Liver (tissue), 3 donors: ENCODE data around the gene AZGP1.

Experiments used
- RAD21 ChIP-seq, 2 donors: IDR thresholded peaks; 2 replicates each; pipeline ENCODE4 v1.6.1; 2016; ENCODE audit warnings: antibody characterized with exemption in 2 of 2, mild to moderate bottlenecking in 2 of 2
- RXRA ChIP-seq, 2 donors: IDR thresholded peaks; 2 replicates each; pipeline ENCODE4 v1.6.1; 2017 to 2018; ENCODE audit warnings: antibody characterized with exemption in 2 of 2, mild to moderate bottlenecking in 1 of 2
- TF ChIP-seq, protein P1 (sequence below): fragments of 150-350 bp; IDR thresholded peaks from 2 replicates; pipeline ENCODE4 v1.5.1; 2017; ENCODE audit warnings: improper control_type of control experiment, low read depth, low read length; ENCODE audit not compliant: missing input control
- TF ChIP-seq, protein P2 (sequence below): IDR thresholded peaks from 2 replicates; pipeline ENCODE4 v1.6.1; 2016; ENCODE audit warnings: antibody characterized with exemption
- TF ChIP-seq, protein P3 (sequence below): IDR thresholded peaks from 2 replicates; pipeline ENCODE4 v1.6.1; 2016; ENCODE audit warnings: antibody characterized with exemption
- donor health status: healthy.
- donor health status: healthy.

DNA sequence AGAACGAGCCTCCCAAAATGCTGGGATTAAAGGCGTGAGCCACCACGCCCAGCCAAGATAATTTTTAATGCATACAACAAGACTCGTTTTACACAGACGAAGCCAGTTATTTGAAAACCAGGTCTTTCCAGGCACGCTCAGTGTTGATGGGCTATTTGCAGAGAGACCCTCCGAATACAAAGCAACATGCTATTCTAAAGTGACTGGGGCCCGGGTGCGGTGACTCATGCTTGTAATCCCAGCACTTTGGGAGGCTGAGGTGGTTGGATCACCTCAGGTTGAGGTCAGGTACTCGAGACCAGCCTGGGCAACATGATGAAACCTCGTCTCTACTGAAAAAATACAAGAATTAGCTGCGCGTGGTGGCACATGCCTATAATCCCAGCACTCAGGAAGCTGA lies 795 bp upstream of the AZGP1 start:
- TF ChIP-seq, protein P1, sequence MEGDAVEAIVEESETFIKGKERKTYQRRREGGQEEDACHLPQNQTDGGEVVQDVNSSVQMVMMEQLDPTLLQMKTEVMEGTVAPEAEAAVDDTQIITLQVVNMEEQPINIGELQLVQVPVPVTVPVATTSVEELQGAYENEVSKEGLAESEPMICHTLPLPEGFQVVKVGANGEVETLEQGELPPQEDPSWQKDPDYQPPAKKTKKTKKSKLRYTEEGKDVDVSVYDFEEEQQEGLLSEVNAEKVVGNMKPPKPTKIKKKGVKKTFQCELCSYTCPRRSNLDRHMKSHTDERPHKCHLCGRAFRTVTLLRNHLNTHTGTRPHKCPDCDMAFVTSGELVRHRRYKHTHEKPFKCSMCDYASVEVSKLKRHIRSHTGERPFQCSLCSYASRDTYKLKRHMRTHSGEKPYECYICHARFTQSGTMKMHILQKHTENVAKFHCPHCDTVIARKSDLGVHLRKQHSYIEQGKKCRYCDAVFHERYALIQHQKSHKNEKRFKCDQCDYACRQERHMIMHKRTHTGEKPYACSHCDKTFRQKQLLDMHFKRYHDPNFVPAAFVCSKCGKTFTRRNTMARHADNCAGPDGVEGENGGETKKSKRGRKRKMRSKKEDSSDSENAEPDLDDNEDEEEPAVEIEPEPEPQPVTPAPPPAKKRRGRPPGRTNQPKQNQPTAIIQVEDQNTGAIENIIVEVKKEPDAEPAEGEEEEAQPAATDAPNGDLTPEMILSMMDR = no peak
- TF ChIP-seq RAD21 (IDR thresholded peaks at IDR 0.05) (no peak), RXRA (IDR thresholded peaks at IDR 0.05) (peak; percentile 6 to 22)
- TF ChIP-seq, protein P2, sequence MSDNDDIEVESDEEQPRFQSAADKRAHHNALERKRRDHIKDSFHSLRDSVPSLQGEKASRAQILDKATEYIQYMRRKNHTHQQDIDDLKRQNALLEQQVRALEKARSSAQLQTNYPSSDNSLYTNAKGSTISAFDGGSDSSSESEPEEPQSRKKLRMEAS = no peak
- TF ChIP-seq, protein P3, sequence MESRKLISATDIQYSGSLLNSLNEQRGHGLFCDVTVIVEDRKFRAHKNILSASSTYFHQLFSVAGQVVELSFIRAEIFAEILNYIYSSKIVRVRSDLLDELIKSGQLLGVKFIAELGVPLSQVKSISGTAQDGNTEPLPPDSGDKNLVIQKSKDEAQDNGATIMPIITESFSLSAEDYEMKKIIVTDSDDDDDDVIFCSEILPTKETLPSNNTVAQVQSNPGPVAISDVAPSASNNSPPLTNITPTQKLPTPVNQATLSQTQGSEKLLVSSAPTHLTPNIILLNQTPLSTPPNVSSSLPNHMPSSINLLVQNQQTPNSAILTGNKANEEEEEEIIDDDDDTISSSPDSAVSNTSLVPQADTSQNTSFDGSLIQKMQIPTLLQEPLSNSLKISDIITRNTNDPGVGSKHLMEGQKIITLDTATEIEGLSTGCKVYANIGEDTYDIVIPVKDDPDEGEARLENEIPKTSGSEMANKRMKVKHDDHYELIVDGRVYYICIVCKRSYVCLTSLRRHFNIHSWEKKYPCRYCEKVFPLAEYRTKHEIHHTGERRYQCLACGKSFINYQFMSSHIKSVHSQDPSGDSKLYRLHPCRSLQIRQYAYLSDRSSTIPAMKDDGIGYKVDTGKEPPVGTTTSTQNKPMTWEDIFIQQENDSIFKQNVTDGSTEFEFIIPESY = no peak
